HepG2 (cell line): ENCODE data around the gene SNRNP200. TPM values are rescaled to one million over a fixed set of nuclear protein-coding genes. Genes with fewer than 3 reads are reported as not detected.

Source experiments
- GZF1 ChIP-seq: sonication (generic); formaldehyde crosslinking; IDR thresholded peaks from 2 replicates; pipeline ENCODE4 v1.5.1; 2020; ENCODE audit warnings: mild to moderate bottlenecking, missing genetic modification reagents
- MAFG ChIP-seq: sonication (generic); formaldehyde crosslinking; IDR thresholded peaks from 2 replicates; pipeline ENCODE4 v1.5.1; 2020; ENCODE audit warnings: mild to moderate bottlenecking, missing genetic modification reagents
- SOX13 ChIP-seq, 3 experiments: fragments of 450-650 bp in 1 of 3; sonication (generic) in 1 of 3; formaldehyde crosslinking in 1 of 3; IDR thresholded peaks in 2 of 3; conservative IDR thresholded peaks in 1 of 3; 2 replicates each; pipeline versions ENCODE4 v1.5.0 to v1.6.1; 2016 to 2020; ENCODE audit warnings: antibody characterized with exemption in 1 of 3, mild to moderate bottlenecking in 1 of 3, missing compliant biosample characterization in 1 of 3, missing genetic modification reagents in 1 of 3, moderate library complexity in 1 of 3
- TEF ChIP-seq: sonication (generic); formaldehyde crosslinking; IDR thresholded peaks from 2 replicates; pipeline ENCODE4 v1.5.0; 2020; ENCODE audit warnings: missing genetic modification reagents
- UBTF ChIP-seq: sonication (generic); formaldehyde crosslinking; IDR thresholded peaks from 2 replicates; pipeline ENCODE4 v1.4.0; 2020; ENCODE audit warnings: mild to moderate bottlenecking, missing genetic modification reagents
- ZBTB40 ChIP-seq, 2 experiments: fragments of 450-650 bp in 1 of 2; sonication (generic) in 1 of 2; formaldehyde crosslinking in 1 of 2; IDR thresholded peaks; 2 replicates each; pipeline versions ENCODE4 v1.6.1 to v1.8.0; 2016 to 2022; ENCODE audit warnings: antibody characterized with exemption in 1 of 2, mild to moderate bottlenecking in 1 of 2, missing genetic modification reagents in 1 of 2
- ZBTB43 ChIP-seq: sonication (generic); formaldehyde crosslinking; conservative IDR thresholded peaks from 2 replicates; pipeline ENCODE4 v1.4.0; 2020; ENCODE audit warnings: missing genetic modification reagents
- ZNF121 ChIP-seq: sonication (generic); formaldehyde crosslinking; IDR thresholded peaks from 2 replicates; pipeline ENCODE4 v1.5.0; 2020; ENCODE audit warnings: mild to moderate bottlenecking, missing genetic modification reagents
- ZNF350 ChIP-seq: sonication (generic); formaldehyde crosslinking; IDR thresholded peaks from 2 replicates; pipeline ENCODE4 v1.4.0; 2020; ENCODE audit warnings: mild to moderate bottlenecking, low read depth, missing genetic modification reagents, borderline replicate concordance
- polyA plus RNA-seq, 8 experiments: library from polyadenylated mRNA; depleted of rRNA in 3 of 8; stranded (reverse) in 7 of 8; unstranded in 1 of 8; fragments of >200 nt; fragmentation: Illumina TruSeq in 4 of 8; extraction: Trizol in 4 of 8; gene quantifications; 2 replicates each; pipeline versions ENCODE4 v1.2.1 to v1.2.3, GENCODE V29; 2011 to 2016; ENCODE audit warnings: low read depth in 4 of 8, missing spikeins in 1 of 8, mixed read lengths in 1 of 8; ENCODE audit not compliant: insufficient read depth in 1 of 8
- total RNA-seq, 5 experiments: library from RNA; depleted of rRNA; stranded (reverse); fragments of >200 nt; fragmentation: Illumina TruSeq; extraction: Trizol; gene quantifications; 2 replicates each; pipeline ENCODE4 v1.2.3, GENCODE V29; 2016; ENCODE audit warnings: low read depth in 1 of 5

Gene SNRNP200
- total and polyA plus RNA-seq, 2 of the 13 experiments (the other 11 are each of a cell fraction or from before 2014, with no cell fraction given): 99.0 to 232 TPM

GRCh38 chr2:96305091-96305978 lies at the start of gene SNRNP200 (continued):
- TF ChIP-seq ZBTB40 (IDR thresholded peaks at IDR 0.05) (peak; percentile 94), ZBTB40 (CRISPR knock-in tag; IDR thresholded peaks at IDR 0.05) (peak; percentile 91), SOX13 (IDR thresholded peaks at IDR 0.05) (no peak), SOX13 (CRISPR knock-in tag; conservative IDR thresholded peaks at IDR 0.05 in 1 of 2, IDR thresholded peaks at IDR 0.05 in 1 of 2) (no peak; a peak in 1 of 4 replicates), ZNF350 (CRISPR knock-in tag) (peak; percentile 88), TEF (CRISPR knock-in tag) (no peak), MAFG (no peak), GZF1 (CRISPR knock-in tag) (peak; percentile 84; the same call in 1 of the 2 replicates), UBTF (peak; percentile 95), ZBTB43 (CRISPR knock-in tag) (peak; percentile 79), ZNF121 (no peak; the same call in 1 of the 2 replicates)
